ENCODE results near the gene PRRT1B. TPM values are rescaled to one million over a fixed set of nuclear protein-coding genes. Genes with fewer than 3 reads are reported as not detected.

PRRT1B gene
- total and polyA plus RNA-seq, 2 of the 4 experiments (the other 2 are of a cell fraction): not detected

GRCh38 chr9:131582056-131582455 lies 36.7 kb downstream of the PRRT1B start:
- no peak overlapping the region for H3K14ac ChIP-seq (replicated peaks; ENCODE audit: low read depth, low read length)
- H3K18ac ChIP-seq (ENCODE audit: low read depth, low read length): no peak overlapping the region
- intact Hi-C loops (cut with micrococcal nuclease) (no loop called here), in situ Hi-C loops (cut with MboI; ENCODE audit: low sequenced_read_pairs) (loop anchor here (25.0 kb wide), 1 partner anchor 680 kb away; no protein-coding TSS in a partner anchor), dilution Hi-C loops (cut with HindIII; ENCODE audit: low sequenced_read_pairs, unreplicated experiment) (no loop called here)
- no peak for DNase-seq
- H3K4ac ChIP-seq (ENCODE audit: low read depth, low read length): no peak overlapping the region
- no peak overlapping the region for H2AK9ac ChIP-seq (replicated peaks; ENCODE audit: low read depth, low read length, poor library complexity)
- H3K9me1 ChIP-seq (ENCODE audit: insufficient read depth, low read length): no peaks in the 10 kb centered on the region
- CTCF ChIA-PET: no interaction called here
- H2AK5ac ChIP-seq (ENCODE audit: low read depth, low read length): no peak overlapping the region
- no peaks in the 10 kb centered on the region for H3K27me3 ChIP-seq (ENCODE audit: control insufficient read depth, insufficient read depth, low read length)
- H4K91ac ChIP-seq (ENCODE audit: insufficient read depth, low read depth, low read length): no peak overlapping the region
- H4K20me1 ChIP-seq (ENCODE audit: insufficient read depth, low read length): no peaks in the 10 kb centered on the region
- no peak overlapping the region for H2BK20ac ChIP-seq (ENCODE audit: low read depth, low read length)
- 90% methylated on average over 2 of the region's 10 CpGs; no CpG with 5 or more reads in 1 of the 2 experiments for WGBS, 2 experiments (ENCODE audit: extremely low coverage in 2 of 2, insufficient read length in 1 of 2)
- no peak overlapping the region for H2BK120ac ChIP-seq (ENCODE audit: low read depth, low read length)
- no peaks in the 10 kb centered on the region for H3K9me3 ChIP-seq (ENCODE audit: control insufficient read depth, insufficient read depth, low read length)
- H3K4me2 ChIP-seq (ENCODE audit: low read depth, low read length): no peak overlapping the region
- no peak overlapping the region for H3K9ac ChIP-seq (ENCODE audit: low read depth, low read length)
- no peak overlapping the region for H2BK5ac ChIP-seq (ENCODE audit: low read depth, low read length, poor library complexity, severe bottlenecking)
- H4K5ac ChIP-seq (ENCODE audit: low read depth, low read length): no peak overlapping the region
- POLR2A ChIA-PET (ENCODE audit: unreplicated experiment): no interaction called here
- TF ChIP-seq MAFK (IDR thresholded peaks at IDR 0.05; ENCODE audit: low read depth, low read length) (no peak), RCOR1 (IDR thresholded peaks at IDR 0.05; ENCODE audit: insufficient replicate concordance, low read length) (no peak), CHD1 (IDR thresholded peaks at IDR 0.05; ENCODE audit: low read depth, low read length) (no peak), SMC3 (IDR thresholded peaks at IDR 0.05; ENCODE audit: low read depth, low read length) (no peak), RFX5 (IDR thresholded peaks at IDR 0.05; ENCODE audit: low read depth, low read length) (no peak), MAZ (IDR thresholded peaks at IDR 0.05; ENCODE audit: borderline replicate concordance, low read depth, low read length) (no peak), ELK1 (IDR thresholded peaks at IDR 0.05; ENCODE audit: borderline replicate concordance, low read depth, low read length) (no peak), POLR2A (IDR thresholded peaks at IDR 0.05; ENCODE audit: low read depth, low read length) (no peak), NFE2L2 (IDR thresholded peaks at IDR 0.05; ENCODE audit: low read depth, low read length) (no peak), BHLHE40 (IDR thresholded peaks at IDR 0.05; ENCODE audit: low read depth, low read length) (no peak), CTCF (conservative IDR thresholded peaks at IDR 0.05; ENCODE audit: low read depth, low read length) (no peak), MXI1 (IDR thresholded peaks at IDR 0.05; ENCODE audit: borderline replicate concordance, low read depth, low read length) (no peak), RAD21 (IDR thresholded peaks at IDR 0.05; ENCODE audit: low read length) (no peak), FOS (IDR thresholded peaks at IDR 0.05; ENCODE audit: low read depth, low read length) (no peak), CEBPB (IDR thresholded peaks at IDR 0.05; ENCODE audit: low read depth, low read length) (no peak)
- TF ChIP-seq, protein P1, sequence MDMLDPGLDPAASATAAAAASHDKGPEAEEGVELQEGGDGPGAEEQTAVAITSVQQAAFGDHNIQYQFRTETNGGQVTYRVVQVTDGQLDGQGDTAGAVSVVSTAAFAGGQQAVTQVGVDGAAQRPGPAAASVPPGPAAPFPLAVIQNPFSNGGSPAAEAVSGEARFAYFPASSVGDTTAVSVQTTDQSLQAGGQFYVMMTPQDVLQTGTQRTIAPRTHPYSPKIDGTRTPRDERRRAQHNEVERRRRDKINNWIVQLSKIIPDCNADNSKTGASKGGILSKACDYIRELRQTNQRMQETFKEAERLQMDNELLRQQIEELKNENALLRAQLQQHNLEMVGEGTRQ (IDR thresholded peaks at IDR 0.05; ENCODE audit: low read depth, low read length): no peak
- no peak overlapping the region for H3K27ac ChIP-seq (ENCODE audit: insufficient read depth, low read length)
- H2AFZ ChIP-seq (replicated peaks; ENCODE audit: low read length, poor library complexity): no peak overlapping the region
- H3K23ac ChIP-seq (ENCODE audit: low read depth, low read length): no peak overlapping the region
- no peak overlapping the region for H2BK15ac ChIP-seq (ENCODE audit: low read depth, low read length)
- ATAC-seq (ENCODE audit: low read depth): no peak
- no peak overlapping the region for H4K8ac ChIP-seq (ENCODE audit: low read depth in 2 of 2, low read length in 2 of 2)
- no peaks in the 10 kb centered on the region for H3K79me1 ChIP-seq (ENCODE audit: low read depth in 1 of 2, low read length in 2 of 2)
- H3K4me3 ChIP-seq (ENCODE audit: insufficient read depth, low read depth, low read length): no peak overlapping the region
- H3K36me3 ChIP-seq (ENCODE audit: control insufficient read depth, insufficient read depth, low read length): peaks cover 58% of the 10 kb centered on the region
- BruUV-seq (replicated peaks): no TSS peak
- no peaks in the 10 kb centered on the region for H3K4me1 ChIP-seq (ENCODE audit: control insufficient read depth, insufficient read depth, low read length)
- H3K56ac ChIP-seq (ENCODE audit: extremely low read depth, insufficient read depth, low read length): no peak overlapping the region

All from IMR-90 (cell line).